ENCODE results near the gene ACE. TPM values are rescaled to one million over a fixed set of nuclear protein-coding genes. Genes with fewer than 3 reads are reported as not detected.
"Not testable (repeated sequence)": the region's sequence is repeated elsewhere in the genome, so short reads cannot be mapped to it uniquely, and the experiment has no call there.

ACE gene
- total RNA-seq, 1 donor from 2014 or later: 4.8 TPM

DNA sequence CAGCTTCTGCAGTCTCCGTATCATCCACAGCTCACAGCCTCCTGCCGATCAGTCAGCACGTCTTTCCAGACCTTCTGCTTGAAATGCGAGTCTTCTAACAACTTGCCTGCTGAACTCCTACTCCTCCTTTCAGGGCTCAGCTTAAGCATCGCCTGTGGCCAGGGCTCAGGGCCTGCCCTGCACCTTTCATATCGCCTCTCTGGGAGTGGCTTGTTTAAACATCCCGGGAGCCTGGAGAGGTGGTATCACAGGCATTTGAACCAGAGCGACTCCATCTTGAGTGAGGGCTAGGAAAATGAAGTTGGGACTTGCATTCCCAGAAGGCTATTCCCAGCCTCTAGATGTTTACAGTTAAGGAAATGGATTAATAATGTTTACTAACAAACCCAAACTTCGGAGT, 16.8 kb upstream of the ACE start:
- DNase-seq (ENCODE audit: missing footprints) (peak; percentile 22), ATAC-seq (no peak)
- intact Hi-C loops (cut with DNase I): no loop called here

DNA sequence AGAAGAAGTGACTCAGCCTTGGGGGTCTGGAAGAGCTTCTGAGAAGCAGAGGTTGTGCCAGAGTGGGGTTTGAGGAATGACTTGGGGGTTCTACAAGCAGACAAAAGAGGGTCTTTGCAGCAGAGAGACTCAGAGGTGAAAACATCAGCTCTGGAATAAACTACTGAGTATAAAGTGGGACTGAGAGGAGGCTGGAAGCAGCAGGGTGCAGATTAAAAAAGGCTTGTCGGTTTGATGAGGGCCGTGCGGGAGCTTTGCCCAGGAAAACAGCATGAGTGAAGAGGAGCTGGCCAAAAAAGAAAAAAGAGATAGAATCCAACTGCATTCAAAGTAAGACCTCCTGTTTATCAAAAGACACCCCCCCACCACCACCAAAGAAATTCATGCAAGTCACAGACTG, 13.1 kb upstream of the ACE start:
- ATAC-seq (no peak), DNase-seq (ENCODE audit: missing footprints) (no peak)
- intact Hi-C loops (cut with DNase I): no loop called here

GRCh38 chr17:63464691-63465236, 12.1 kb upstream of the ACE start:
- ATAC-seq (no peak), DNase-seq (ENCODE audit: missing footprints) (no peak)
- intact Hi-C loops (cut with DNase I): no loop called here

GRCh38 chr17:63468099-63468498, 8.8 kb upstream of the ACE start:
- ATAC-seq; DNase-seq (ENCODE audit: missing footprints); intact Hi-C loops (cut with DNase I): not testable (repeated sequence)

DNA sequence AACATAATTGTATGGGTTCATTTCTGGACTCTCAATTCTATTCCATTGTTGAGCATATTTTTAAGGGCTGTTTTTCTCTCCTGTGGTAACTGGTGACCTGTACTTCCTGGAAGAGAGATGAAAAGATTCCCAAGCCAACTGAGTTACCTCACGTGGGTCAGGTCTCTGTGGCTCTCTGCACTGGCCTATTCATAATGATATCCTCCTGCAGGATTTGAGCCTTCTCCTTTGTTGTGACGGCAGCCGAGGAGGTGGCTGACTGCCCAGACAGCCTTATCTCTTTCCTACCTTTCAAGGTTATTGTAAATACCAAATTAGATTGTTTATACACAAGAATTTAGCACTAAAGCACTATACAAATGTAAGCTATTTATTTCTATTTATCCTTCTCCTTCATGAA, 2.7 kb upstream of the ACE start:
- no peak for DNase-seq (ENCODE audit: missing footprints)
- ATAC-seq: peak; percentile 32
- intact Hi-C loops (cut with DNase I): loop anchor here (2.0 kb wide), 1 partner anchor 27 kb away; the partner anchor contains the start of gene CYB561

- no peak for ATAC-seq
- intact Hi-C loops (cut with DNase I): loop anchor here (2.0 kb wide), 1 partner anchor 28 kb away; the partner anchor contains the start of gene CYB561
- no peak for DNase-seq (ENCODE audit: missing footprints)
These were observed 2.0 kb upstream of the ACE start for GRCh38 chr17:63474586-63475460.

DNA sequence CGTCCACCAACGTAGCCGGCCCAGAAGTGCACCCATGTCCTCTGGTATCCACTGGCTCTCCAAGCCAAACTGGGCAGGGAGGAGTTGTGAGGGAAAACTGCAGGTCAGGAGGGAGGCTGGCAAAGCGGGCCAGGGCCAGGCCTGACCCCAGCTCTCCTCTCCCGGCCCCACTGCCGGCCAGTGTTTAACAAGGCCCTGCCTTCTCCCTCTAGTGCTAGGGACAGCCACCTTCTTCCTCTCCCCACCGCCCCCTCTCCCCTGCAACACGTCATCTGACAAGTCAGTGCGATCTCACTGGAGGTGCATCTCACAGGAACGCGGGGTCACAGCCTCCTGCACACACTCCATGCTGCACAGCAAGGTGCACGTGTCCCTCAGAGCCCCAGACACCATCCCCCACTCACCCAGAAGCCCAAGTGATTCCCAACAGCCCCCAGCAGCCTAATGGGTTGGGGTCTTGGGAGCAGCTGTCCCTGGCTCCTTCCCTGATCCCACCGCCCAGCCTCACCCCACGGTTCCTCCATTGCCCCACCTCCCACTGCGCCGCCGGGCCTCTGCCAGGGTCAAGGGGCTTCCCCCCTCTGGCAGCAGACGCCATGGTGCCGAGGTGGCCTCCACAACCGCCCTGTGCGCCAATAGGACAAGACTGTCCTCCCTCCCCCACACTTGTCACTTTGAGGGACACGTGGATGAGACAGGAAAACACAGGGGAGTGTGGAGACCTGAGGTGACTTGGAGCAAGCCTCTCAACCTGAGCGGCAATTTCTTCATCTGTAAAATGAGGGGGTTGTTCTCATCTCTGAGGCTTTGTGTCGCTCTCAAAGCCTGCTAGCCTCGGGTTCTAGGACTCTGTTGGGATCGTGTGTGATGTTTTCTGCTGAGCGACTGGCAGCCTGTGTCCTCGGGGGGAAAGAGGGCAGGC, 1.1 kb upstream of the ACE start:
- intact Hi-C loops (cut with DNase I): loop anchor here (2.0 kb wide), 1 partner anchor 29 kb away; the partner anchor contains the start of gene CYB561
- ATAC-seq (no peak), DNase-seq (ENCODE audit: missing footprints) (no peak)

- peak; percentile 17 for ATAC-seq
- DNase-seq (ENCODE audit: missing footprints): no peak
- intact Hi-C loops (cut with DNase I): no loop called here
These were observed 405 bp upstream of the ACE start for GRCh38 chr17:63476459-63476853.

DNA sequence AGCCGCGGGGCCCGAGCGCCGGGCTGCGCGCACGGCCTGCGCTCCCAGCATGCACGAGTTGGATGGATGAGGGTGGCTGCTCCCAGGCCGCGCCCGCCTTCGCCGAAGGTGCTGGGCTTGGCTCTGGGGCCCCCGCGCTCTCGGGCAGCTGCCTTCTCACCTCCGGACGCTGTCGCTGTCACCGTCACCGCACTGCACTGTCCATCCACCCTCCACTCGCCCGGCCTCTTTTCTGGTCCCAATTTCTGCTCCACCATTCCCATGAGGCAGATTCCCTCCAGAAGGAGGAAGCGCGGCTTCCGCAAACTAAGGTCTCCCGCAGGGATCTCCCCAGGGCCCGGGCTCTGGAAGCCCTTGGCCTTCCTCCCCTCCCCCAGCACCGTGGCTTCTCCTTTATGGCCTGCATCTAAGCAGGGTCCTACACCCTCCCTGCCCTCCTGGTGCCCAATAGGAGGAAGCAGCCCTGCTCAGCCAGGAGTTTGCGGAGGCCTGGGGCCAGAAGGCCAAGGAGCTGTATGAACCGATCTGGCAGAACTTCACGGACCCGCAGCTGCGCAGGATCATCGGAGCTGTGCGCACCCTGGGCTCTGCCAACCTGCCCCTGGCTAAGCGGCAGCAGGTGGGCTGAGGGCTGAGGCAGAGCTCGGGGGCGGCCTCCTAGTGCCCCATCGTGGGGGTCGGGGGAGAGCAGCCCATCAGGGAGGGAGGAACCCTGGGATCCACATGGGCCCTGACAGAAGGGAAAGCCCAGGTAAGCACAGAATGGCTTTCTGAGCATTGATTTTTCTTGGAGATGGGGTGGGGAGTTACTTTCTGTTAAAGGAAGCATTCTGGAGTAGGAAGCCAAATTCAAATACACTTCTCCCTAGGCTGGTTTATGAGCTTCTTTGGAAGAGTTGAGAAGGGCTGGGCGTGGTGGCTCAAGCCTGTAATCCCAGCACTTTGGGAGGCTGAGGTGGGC, 899 bp downstream of the ACE start:
- DNase-seq (ENCODE audit: missing footprints) (no peak), ATAC-seq (no peak)
- intact Hi-C loops (cut with DNase I): no loop called here

GRCh38 chr17:63478814-63479494, 2.1 kb downstream of the ACE start:
- ATAC-seq: peak; percentile 84
- DNase-seq (ENCODE audit: missing footprints): peak; percentile 85
- intact Hi-C loops (cut with DNase I): loop anchor here (1.0 kb wide), 1 partner anchor 54 kb away; no protein-coding TSS in a partner anchor

- no peak for ATAC-seq
- no peak for DNase-seq (ENCODE audit: missing footprints)
- intact Hi-C loops (cut with DNase I): loop anchor here (1.0 kb wide), 1 partner anchor 54 kb away; no protein-coding TSS in a partner anchor
These were observed 2.8 kb downstream of the ACE start for GRCh38 chr17:63479495-63480184.

GRCh38 chr17:63480192-63480784, 3.4 kb downstream of the ACE start:
- no peak for DNase-seq (ENCODE audit: missing footprints)
- intact Hi-C loops (cut with DNase I): no loop called here

DNA sequence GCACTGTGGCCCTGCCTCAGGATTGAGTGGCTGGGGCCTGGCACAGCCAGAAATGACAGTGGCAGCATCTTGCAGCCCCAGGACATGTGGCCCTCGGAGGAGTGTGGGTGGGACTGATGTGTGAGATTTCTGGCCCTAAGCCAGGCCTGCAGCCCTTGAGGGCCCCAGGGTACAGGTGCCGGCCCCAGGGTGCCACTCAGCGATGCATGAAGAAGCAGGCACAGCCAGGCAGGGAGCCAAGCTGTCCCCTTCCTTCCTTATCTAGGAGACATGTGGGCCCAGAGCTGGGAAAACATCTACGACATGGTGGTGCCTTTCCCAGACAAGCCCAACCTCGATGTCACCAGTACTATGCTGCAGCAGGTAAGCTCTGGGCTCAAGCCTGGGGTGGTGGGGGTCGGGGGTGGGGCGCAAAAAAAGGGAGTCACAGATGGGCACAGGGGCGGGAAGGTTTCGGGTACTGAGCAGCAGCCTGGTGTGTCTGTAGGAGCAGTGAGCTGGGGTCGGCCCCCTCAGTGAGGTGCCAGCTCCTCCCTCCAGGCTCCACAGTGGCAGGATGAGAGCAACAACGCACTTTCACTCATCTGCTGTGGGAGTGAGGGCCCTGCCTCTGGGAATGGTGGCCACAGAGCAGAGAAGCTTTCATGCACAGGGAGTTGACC, 4.1 kb downstream of the ACE start:
- ATAC-seq (no peak), DNase-seq (ENCODE audit: missing footprints) (no peak)
- intact Hi-C loops (cut with DNase I): no loop called here

More at GRCh38 chr17:63480192-63480784, 3.4 kb downstream of the ACE start:
- ATAC-seq: no peak

DNA sequence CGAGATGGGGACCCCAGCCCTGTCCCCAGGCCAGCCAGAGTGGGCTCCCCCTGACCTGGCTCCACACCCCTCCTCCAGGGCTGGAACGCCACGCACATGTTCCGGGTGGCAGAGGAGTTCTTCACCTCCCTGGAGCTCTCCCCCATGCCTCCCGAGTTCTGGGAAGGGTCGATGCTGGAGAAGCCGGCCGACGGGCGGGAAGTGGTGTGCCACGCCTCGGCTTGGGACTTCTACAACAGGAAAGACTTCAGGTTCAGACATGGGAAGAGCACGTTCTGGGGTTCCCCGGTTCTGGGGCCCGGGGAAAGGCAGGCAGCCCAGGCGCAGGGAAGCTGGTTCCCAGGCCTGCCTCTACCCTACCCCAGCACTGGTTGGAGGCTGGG, 4.6 kb downstream of the ACE start:
- no peak for DNase-seq (ENCODE audit: missing footprints)
- intact Hi-C loops (cut with DNase I): no loop called here
- ATAC-seq: no peak

DNA sequence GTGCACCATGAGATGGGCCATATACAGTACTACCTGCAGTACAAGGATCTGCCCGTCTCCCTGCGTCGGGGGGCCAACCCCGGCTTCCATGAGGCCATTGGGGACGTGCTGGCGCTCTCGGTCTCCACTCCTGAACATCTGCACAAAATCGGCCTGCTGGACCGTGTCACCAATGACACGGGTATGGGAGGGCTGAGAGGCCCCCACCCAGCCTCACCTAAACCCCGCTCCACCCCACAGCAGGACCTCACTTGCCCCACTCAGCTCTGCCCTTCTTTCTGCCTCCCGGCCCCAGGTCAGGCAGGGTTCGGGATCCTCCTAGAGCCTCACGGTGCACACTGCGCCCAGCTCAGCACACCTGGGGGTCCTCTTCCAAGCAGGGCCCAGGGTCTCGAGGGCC, 5.6 kb downstream of the ACE start:
- ATAC-seq (no peak), DNase-seq (ENCODE audit: missing footprints) (no peak)
- intact Hi-C loops (cut with DNase I): no loop called here

DNA sequence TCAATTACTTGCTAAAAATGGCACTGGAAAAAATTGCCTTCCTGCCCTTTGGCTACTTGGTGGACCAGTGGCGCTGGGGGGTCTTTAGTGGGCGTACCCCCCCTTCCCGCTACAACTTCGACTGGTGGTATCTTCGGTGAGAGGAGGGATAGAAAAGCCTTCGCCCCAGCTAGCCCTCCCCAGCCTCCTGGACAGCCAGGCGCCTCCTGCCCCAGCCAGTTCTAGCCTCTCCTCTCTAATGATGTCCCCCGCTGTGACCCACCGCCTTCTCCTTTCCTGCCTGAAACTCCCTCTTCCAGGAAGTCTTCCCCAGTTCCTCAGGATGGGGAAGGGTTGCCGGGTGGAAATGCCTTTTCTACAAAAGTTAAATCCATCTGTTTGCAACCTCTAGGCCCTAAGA, 6.2 kb downstream of the ACE start:
- no peak for DNase-seq (ENCODE audit: missing footprints)
- ATAC-seq: no peak
- intact Hi-C loops (cut with DNase I): no loop called here

All from Right ventricle myocardium inferior (tissue), 1 donor.